Fibroblast of upper back skin (primary cell): ENCODE data around the gene STK33.

Experiments
- DNase-seq: peaks from one replicate; pipeline ENCODE4 v3.0.0-alpha.2; 2013

Gene STK33

GRCh38 chr11:8370812-8371515, 223.1 kb downstream of the STK33 start:
- DNase-seq, result no peak

DNA sequence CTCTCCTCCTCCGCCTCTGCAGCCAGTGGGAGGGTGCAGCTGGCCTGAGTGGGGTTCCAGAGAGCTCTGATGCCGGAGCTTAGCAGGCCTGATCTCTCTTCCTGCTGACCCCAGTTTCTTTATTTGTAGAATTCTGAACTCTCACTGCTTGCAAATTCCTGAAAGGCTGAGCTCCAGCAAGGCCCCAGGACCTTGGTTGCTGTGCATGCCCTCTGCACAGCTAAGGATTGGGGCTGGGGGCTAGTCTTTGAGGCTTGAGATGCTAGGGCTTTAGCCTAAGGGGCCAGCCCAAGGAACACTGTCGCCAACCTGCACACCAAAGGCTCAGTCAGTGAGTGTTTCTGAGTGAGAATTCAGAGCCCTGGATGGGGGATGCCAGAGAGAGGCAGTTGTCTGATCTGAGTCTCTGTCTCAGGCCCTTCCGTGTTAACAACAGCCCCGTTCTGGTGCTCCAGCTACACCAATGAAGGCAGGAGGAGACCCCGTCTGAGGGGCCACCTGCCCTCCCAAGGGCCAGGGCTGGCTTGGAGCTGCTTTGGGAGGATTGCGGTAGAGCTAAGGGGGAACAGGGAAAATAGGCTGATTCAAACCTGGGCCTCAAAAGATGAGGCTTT, 224.3 kb downstream of the STK33 start:
- no peak for DNase-seq

- DNase-seq, result no peak
Observed at GRCh38 chr11:8368772-8369171, 225.3 kb downstream of the STK33 start.

DNA sequence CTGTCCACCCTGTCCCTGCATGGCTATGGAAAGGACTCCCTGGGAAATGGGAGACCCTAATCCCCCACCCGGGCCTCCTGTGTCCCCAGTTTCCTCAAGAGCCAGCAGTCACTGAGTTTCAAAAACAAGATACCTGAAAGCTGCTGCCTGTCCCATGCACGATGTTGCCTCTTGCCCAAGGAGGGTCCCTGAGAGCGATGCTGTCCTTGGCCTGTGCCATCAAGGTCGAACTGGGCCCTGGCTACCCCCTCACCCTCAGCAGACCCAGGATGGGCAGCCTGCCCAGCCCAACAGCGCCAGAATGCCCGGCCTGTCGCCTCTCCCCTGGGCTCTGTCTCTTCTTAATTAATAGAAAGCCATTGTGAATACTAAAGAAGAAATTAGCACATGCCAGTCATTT, 225.8 kb downstream of the STK33 start:
- no peak for DNase-seq

DNA sequence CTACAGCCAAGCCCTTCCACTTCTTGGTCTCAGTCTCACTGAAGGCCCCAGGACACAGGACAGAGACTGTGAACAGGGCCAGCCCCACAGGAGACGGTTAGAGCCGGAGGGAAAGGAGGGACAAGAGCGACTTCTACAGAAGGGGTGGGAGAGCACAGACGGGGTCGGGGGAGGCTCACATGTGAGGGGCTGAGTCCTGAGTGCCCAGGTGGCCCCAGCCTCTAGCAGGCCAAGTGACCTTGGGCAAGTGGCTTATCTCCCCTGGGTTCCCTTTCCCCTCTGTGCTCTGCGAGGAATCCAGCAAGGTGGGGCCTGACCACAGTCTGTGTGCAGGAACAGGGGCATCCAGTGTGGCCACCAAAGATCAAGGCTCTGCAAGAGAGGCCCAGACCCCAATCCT, 227.7 kb downstream of the STK33 start:
- DNase-seq, result no peak

DNA sequence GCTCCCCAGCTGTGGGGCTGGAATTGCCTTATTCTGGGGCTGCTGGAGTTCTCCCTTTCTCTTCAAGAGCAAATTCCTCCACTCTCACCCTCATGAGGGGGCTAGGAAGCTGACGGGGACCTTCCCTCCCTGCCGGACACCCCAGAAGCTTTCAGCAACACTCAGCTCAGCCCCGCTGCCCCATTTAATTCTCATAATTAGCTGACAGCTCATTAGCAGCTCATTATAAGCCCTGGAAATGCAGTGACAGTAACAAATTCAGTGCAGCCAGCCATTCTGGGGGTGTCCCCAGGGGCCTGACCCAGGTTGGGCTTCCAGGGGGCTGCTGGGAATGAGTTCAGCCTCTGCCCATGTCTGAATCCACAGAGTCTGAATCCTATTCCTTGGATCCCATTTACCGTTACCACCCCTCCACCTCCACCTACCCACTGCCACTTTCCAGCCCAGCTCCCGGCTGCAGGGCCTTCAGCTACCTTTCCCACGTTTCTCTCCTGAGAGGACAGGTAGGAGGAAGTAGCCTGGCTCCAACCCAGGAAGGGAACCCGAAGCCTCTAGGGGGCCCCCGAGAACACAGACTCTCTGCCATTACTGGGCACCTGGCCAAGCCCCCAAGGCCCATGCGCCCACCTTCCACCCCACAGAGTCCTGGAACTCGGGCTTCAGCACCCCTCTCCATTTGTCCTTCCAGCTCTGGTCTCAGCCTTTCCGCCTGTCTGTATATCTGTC, 228.6 kb downstream of the STK33 start:
- DNase-seq, result no peak

- no peak for DNase-seq
Observed at GRCh38 chr11:8363921-8364320, 230.1 kb downstream of the STK33 start.

DNA sequence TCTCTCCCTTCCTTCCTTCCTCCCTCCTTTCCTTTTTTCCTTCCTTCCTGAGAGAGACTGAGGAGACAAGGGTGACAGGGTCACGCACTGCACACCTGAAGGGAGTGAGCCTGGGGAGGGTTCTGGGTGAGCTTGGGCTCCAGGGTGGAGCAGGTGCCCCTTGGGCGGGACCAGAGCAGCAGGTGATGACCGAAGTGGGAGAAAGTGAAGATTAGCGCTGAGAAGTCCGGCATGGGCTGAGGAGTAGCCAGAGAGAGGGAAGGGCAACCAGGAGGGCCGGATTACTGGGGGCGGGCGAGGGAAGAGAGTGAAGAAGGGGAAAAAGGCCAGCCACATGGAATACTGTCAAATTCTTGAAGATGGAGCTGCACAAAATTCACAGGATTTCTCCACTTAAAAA, 231.1 kb downstream of the STK33 start:
- no peak for DNase-seq

GRCh38 chr11:8362491-8362890, 231.5 kb downstream of the STK33 start:
- no peak for DNase-seq

DNA sequence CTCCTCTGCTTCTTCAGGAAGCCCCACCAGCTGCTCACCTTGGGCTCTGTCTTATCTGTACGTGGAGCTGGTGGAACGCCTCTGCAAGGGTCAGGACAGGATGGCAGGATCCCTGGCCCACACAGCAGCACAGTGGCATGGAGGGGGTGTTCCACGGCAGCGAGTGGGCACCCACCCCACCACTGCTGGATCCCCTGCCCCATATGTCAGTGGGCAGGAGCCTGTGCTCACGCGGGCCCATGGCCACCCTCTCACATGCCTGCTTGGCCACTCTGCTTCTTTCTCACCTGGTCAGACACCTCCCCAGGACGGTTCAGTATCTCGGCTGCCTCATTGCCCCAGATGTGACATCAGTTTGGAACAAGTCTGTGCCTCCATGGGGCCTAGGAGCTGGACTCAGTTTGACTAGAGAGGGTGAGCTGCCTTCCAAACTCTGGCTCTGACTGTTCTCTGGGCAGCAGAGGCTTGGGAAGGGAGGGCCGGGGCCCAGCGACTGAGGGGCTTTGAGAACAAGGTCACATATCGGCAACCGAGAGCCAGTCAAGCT, 232.3 kb downstream of the STK33 start:
- no peak for DNase-seq

DNA sequence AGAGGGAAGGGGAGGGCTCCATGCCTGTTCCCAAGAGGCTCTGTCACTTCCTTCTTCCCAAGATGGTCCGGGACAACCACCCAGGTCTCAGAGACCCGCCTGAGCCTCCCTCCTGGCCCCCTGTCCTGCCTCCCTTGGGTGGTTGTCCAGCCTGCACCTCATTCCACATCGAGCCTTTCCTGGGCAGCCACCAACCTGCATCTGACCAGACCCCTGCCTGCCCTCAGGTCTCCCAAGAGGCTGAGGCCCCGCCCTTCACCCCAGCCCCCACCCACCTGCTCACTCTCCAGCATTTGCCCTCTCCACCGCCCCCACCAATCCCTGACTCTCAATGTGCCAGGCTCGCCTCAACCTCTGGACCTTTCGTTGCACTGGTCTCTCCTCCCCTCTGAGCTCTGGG, 232.8 kb downstream of the STK33 start:
- DNase-seq, result no peak

GRCh38 chr11:8360086-8360828, 233.8 kb downstream of the STK33 start:
- no peak for DNase-seq

GRCh38 chr11:8359521-8359920, 234.5 kb downstream of the STK33 start:
- DNase-seq, result no peak

- no peak for DNase-seq
Observed at GRCh38 chr11:8357891-8358566, 236.0 kb downstream of the STK33 start.

DNA sequence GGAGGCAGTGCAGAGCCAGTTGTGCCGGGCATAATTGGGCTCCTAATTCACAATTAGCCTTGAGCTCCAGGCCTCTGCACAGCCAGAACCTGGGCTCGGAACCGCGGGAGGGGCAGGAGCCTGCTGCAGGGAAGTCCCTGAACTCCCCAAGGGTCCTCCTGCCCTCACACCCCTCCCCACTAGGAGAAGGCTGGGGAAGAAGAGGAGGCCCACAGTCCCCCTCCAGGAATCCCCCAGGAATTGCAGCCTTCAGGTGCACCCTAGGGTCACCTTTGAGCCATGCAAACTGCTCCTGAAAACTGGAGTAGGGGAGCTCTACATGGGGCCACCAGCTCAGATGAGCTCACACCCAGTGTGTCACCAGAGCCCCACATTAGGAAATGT, 236.5 kb downstream of the STK33 start:
- no peak for DNase-seq

DNA sequence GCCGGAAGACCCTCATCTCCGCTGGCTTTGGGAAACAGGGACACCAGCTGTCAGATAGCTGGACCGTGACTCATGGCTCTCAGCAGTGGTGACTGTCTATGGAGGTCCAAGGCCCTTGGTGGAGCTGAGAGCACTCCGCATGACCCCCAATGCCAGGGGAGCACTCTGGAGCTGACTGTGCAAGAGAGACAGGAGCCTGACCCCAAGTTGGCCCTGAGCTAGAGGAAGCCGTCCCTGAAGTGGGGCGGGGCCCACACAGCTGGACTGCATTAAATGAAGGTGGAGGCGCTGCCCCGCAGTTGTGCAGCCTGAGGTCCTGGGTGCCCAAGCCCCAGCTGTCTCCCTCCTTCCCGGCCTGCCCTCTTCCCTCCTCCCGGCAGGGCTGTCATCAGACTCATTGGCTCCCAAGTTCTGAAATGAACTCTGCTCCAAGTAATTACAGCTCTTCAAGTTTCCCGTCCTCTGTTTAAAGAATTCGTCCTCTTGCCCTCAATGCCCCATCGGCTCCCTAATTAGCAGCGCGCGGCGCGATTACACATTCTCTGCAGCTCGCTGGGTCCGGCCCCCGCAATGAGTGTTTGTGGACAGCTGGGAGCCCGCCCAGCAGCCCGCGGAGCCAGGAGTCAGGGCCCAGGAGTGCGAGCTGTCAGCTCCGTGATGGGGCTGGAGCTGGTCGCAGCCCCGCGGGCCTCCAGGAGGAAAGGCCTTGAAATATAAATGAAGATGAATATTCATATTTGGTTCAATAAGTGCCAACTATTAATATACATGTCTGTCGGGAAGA, 237.1 kb downstream of the STK33 start:
- no peak for DNase-seq

DNA sequence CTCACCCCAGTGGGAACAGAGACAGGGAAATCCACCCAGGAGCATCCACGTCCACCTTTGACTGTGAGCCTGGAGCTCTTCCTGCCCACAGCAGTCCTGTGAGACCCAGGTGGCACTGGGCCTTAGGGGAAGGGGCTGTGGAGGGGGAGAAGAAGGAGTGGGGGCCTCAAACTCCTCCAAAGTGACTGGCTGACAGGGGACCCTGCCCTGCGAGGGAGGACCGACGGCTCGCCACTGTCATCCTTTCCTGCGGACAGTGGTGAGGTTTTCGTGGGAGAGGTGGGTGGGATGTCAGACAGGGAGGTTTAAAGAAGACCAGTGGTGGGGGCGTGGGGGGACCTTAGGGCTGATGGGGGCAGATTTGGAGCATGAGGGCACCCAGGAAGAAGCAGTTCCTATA, 237.8 kb downstream of the STK33 start:
- no peak for DNase-seq

DNA sequence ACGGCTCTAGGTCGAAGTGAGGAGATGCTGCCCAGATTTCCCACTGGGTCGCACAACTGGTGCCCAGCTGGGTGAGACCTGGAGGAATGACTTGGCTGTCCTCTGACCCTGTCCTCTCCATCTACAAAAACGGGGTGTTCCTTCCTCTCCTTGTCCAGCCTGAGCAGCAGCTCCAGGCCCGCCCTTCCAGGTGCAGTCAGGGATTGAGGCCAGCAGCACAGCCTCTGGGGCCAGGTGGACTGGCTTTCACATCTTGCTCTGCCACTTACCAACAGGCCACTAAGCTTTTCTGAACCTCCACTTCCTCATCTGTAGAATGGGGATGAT, 238.6 kb downstream of the STK33 start:
- DNase-seq, result no peak

- no peak for DNase-seq
Observed at GRCh38 chr11:8354622-8355415, 239.2 kb downstream of the STK33 start.

GRCh38 chr11:8352876-8353505, 241.0 kb downstream of the STK33 start:
- no peak for DNase-seq
